Keratinocyte (primary cell): ENCODE measurements around the gene OR2S2. TPM values are rescaled to one million over a fixed set of nuclear protein-coding genes. Genes with fewer than 3 reads are reported as not detected.

Source experiments
- DNase-seq: peaks from one replicate; pipeline ENCODE4 v3.0.0-alpha.2; 2011; ENCODE audit warnings: low read depth, missing footprints, low spot score
- FAIRE-seq: peaks from 2 replicates; lab custom pipeline; 2011; peaks lifted over from hg19 to GRCh38; lab: Jason Lieb, UNC
- H2AFZ ChIP-seq: 2 replicates; pipeline ENCODE4 v1.6.0; 2012; ENCODE audit warnings: low read length, control low read depth, inconsistent platforms; ENCODE audit not compliant: control insufficient read depth
- H3K27ac ChIP-seq: 2 replicates; pipeline ENCODE4 v1.5.1; 2011; ENCODE audit warnings: low read length; ENCODE audit not compliant: control insufficient read depth, insufficient read depth
- H3K27me3 ChIP-seq: 3 replicates; pipeline ENCODE4 v1.6.0; 2011; ENCODE audit warnings: low read length; ENCODE audit not compliant: control insufficient read depth, insufficient read depth; ENCODE audit errors: extremely low read depth
- H3K36me3 ChIP-seq, 2 experiments: 2 replicates in 1 of 2; 3 replicates in 1 of 2; pipeline ENCODE4 v1.5.1; 2011; ENCODE audit warnings: low read length in 2 of 2, mild to moderate bottlenecking in 1 of 2; ENCODE audit not compliant: control insufficient read depth in 2 of 2, insufficient read depth in 2 of 2; ENCODE audit errors: extremely low read depth in 1 of 2
- H3K4me1 ChIP-seq: 3 replicates; pipeline ENCODE4 v1.5.1; 2011; ENCODE audit warnings: low read length; ENCODE audit not compliant: control insufficient read depth, insufficient read depth; ENCODE audit errors: extremely low read depth
- H3K4me2 ChIP-seq: 3 replicates; pipeline ENCODE4 v1.6.0; 2011; ENCODE audit warnings: low read depth, low read length; ENCODE audit not compliant: control insufficient read depth, insufficient read depth; ENCODE audit errors: extremely low read depth
- H3K4me3 ChIP-seq, 3 experiments: fragments of 200-600 bp in 1 of 3; sonication (generic) in 1 of 3; 2 replicates in 2 of 3; 3 replicates in 1 of 3; pipeline ENCODE4 v1.5.1; 2011 to 2016; ENCODE audit warnings: low read length in 3 of 3, mild to moderate bottlenecking in 3 of 3, control low read depth in 2 of 3, inconsistent platforms in 1 of 3, low read depth in 1 of 3, mixed read lengths in 1 of 3, mixed run types in 1 of 3, moderate library complexity in 1 of 3; ENCODE audit not compliant: control insufficient read depth in 2 of 3, insufficient read depth in 2 of 3; ENCODE audit errors: extremely low read depth in 1 of 3
- H3K79me2 ChIP-seq: 2 replicates; pipeline ENCODE4 v1.6.0; 2012; ENCODE audit warnings: low read length; ENCODE audit not compliant: control insufficient read depth, insufficient read depth
- H3K9ac ChIP-seq: 3 replicates; pipeline ENCODE4 v1.6.0; 2011; ENCODE audit warnings: low read length; ENCODE audit not compliant: control insufficient read depth, insufficient read depth; ENCODE audit errors: extremely low read depth
- H3K9me1 ChIP-seq: 3 replicates; pipeline ENCODE4 v1.6.0; 2011; ENCODE audit warnings: low read length; ENCODE audit not compliant: control insufficient read depth, insufficient read depth; ENCODE audit errors: extremely low read depth
- H3K9me3 ChIP-seq: 2 replicates; pipeline ENCODE4 v1.5.1; 2012; ENCODE audit warnings: low read depth, low read length; ENCODE audit not compliant: control insufficient read depth
- H4K20me1 ChIP-seq: 3 replicates; pipeline ENCODE4 v1.6.0; 2011; ENCODE audit warnings: low read length; ENCODE audit not compliant: control insufficient read depth, insufficient read depth; ENCODE audit errors: extremely low read depth
- CTCF ChIP-seq, 3 experiments: IDR thresholded peaks in 1 of 3; conservative IDR thresholded peaks in 1 of 3; optimal IDR thresholded peaks in 1 of 3; 2 replicates in 2 of 3; 3 replicates in 1 of 3; pipeline versions ENCODE3 to v1.5.1; 2011; ENCODE audit warnings: low read length in 3 of 3, mild to moderate bottlenecking in 3 of 3, moderate library complexity in 2 of 3, control low read depth in 1 of 3, inconsistent platforms in 1 of 3; ENCODE audit not compliant: insufficient read depth in 2 of 3; ENCODE audit errors: extremely low read depth in 1 of 3
- EZH2 ChIP-seq: IDR thresholded peaks from one replicate; pipeline ENCODE4 v1.6.1; 2012; ENCODE audit warnings: inconsistent platforms, mild to moderate bottlenecking, low read length, moderate library complexity
- dilution Hi-C: fragments of 300-500 bp; cut with MboI; formaldehyde crosslinking; loops from one replicate; pipeline ENCODE4 v1.7.0; 2020; ENCODE audit warnings: low sequenced_read_pairs; ENCODE audit not compliant: extremely low pct_ligation_motif_present
- polyA plus RNA-seq, 5 experiments: library from polyadenylated mRNA; depleted of rRNA in 3 of 5; stranded (reverse) in 3 of 5; stranded (forward) in 1 of 5; unstranded in 1 of 5; fragments of >200 nt; gene quantifications; 1 replicate in 1 of 5; 2 replicates in 3 of 5; 3 replicates in 1 of 5; pipeline versions ENCODE4 v1.2.1 to v1.2.3, GENCODE V29; 2011 to 2012; ENCODE audit warnings: missing spikeins in 2 of 5, low read depth in 1 of 5, low replicate concordance in 1 of 5

The OR2S2 gene
- polyA plus RNA-seq, 1 donor (not counting 4 experiments of a cell fraction or from before 2014, with no cell fraction given) = not detected

GRCh38 chr9:35948901-35949318, 9.0 kb downstream of the OR2S2 start:
- H3K27ac ChIP-seq = no peak overlapping the region
- no peaks in the 10 kb centered on the region for H3K9me3 ChIP-seq
- DNase-seq (no peak), FAIRE-seq (no peak)
- H3K9me1 ChIP-seq = no peaks in the 10 kb centered on the region
- H3K4me2 ChIP-seq = no peak overlapping the region
- H3K4me3 ChIP-seq = no peak overlapping the region
- peaks cover 7% of the 10 kb centered on the region for H3K4me1 ChIP-seq
- H3K27me3 ChIP-seq = peaks cover 4% of the 10 kb centered on the region
- dilution Hi-C loops = no loop called here
- TF ChIP-seq CTCF (optimal IDR thresholded peaks at IDR 0.05 in 1 of 3, IDR thresholded peaks at IDR 0.05 in 1 of 3, conservative IDR thresholded peaks at IDR 0.05 in 1 of 3; ENCODE audit: extremely low read depth in 1 of 3, insufficient read depth in 2 of 3, low read length in 3 of 3) = no peak
- no peak for TF ChIP-seq EZH2
- no peaks in the 10 kb centered on the region for H4K20me1 ChIP-seq
- H3K36me3 ChIP-seq = no peaks in the 10 kb centered on the region
- no peak overlapping the region for H3K9ac ChIP-seq
- no peaks in the 10 kb centered on the region for H3K79me2 ChIP-seq
- peak overlapping the region; percentile 40 for H2AFZ ChIP-seq

DNA sequence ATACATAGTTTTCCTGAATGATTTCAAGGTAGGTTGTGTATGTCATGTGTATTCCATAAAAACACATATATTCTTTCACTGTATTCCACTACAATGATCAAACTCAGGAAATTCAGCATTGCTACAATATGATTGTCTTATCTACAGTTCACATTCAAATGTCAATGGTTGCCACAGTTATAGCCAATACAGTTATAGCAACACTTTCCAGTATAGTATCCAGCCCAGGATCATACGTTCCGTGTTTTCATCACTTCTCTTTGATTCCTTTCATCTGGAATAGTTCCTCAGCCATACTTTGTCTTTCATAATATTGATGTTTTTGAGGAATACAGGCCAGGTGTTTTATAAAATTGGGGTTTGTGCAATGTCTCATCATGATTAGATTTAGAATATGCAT, 9.5 kb downstream of the OR2S2 start:
- no peak for TF ChIP-seq EZH2
- H3K4me3 ChIP-seq = no peak overlapping the region
- FAIRE-seq (no peak), DNase-seq (no peak)
- H3K9me1 ChIP-seq = no peaks in the 10 kb centered on the region
- peaks cover 4% of the 10 kb centered on the region for H3K27me3 ChIP-seq
- no peaks in the 10 kb centered on the region for H3K9me3 ChIP-seq
- H2AFZ ChIP-seq = no peak overlapping the region
- H4K20me1 ChIP-seq = no peaks in the 10 kb centered on the region
- peaks cover 7% of the 10 kb centered on the region for H3K4me1 ChIP-seq
- no peaks in the 10 kb centered on the region for H3K79me2 ChIP-seq
- dilution Hi-C loops = no loop called here
- H3K9ac ChIP-seq = no peak overlapping the region
- no peaks in the 10 kb centered on the region for H3K36me3 ChIP-seq
- no peak overlapping the region for H3K4me2 ChIP-seq
- no peak overlapping the region for H3K27ac ChIP-seq
